IMR-90 (cell line): ENCODE results near the gene PDZD8. TPM values are rescaled to one million over a fixed set of nuclear protein-coding genes. Genes with fewer than 3 reads are reported as not detected.

Experiments
- ATAC-seq: fragments of 200-7000 bp; cut with Tn5 transposase; 2 replicates; pipeline ENCODE4 v1.9.1; 2020; ENCODE audit warnings: low read depth, mild to moderate bottlenecking, moderate library complexity
- Bru-seq: library from RNA; stranded (reverse); fragments of 400-500 nt; gene quantifications from one replicate; lab custom pipeline; 2021; lab: Mats Ljungman, UMichigan
- BruChase-seq, 2 experiments: library from RNA; stranded (reverse); fragments of 400-500 nt; gene quantifications; one replicate each; lab custom pipeline; 2021; lab: Mats Ljungman, UMichigan
- BruUV-seq: library from RNA; stranded (reverse); fragments of 400-500 nt; replicated peaks from 2 replicates; lab custom pipeline; 2021; lab: Mats Ljungman, UMichigan
- CTCF ChIA-PET: fragments of 300-600 bp; formaldehyde crosslinking; extraction: SDS; loops from one replicate; lab custom pipeline; 2021; ENCODE audit warnings: antibody characterized with exemption; lab: Yijun Ruan, JAX
- POLR2A ChIA-PET: fragments of 300-600 bp; sonication (Branson Sonifier 250); formaldehyde crosslinking; loops from one replicate; lab custom pipeline; 2022; ENCODE audit warnings: antibody characterized with exemption; ENCODE audit not compliant: unreplicated experiment; lab: Charles Lee
- DNase-seq: peaks from one replicate; pipeline ENCODE4 v3.0.0; 2013
- H2AFZ ChIP-seq: replicated peaks from 2 replicates; pipeline ENCODE3; 2013; ENCODE audit warnings: low read length, mild to moderate bottlenecking; ENCODE audit not compliant: poor library complexity
- H2AK5ac ChIP-seq: 2 replicates; pipeline ENCODE4 v1.6.1; 2013; ENCODE audit warnings: low read depth, low read length, inconsistent platforms
- H2AK9ac ChIP-seq: replicated peaks from 2 replicates; pipeline ENCODE3; 2013; ENCODE audit warnings: mild to moderate bottlenecking, low read depth, low read length, moderate library complexity; ENCODE audit not compliant: poor library complexity
- H2BK120ac ChIP-seq: 2 replicates; pipeline ENCODE4 v1.6.1; 2013; ENCODE audit warnings: low read depth, low read length, inconsistent platforms
- H2BK15ac ChIP-seq: 3 replicates; pipeline ENCODE4 v1.6.1; 2013; ENCODE audit warnings: low read depth, low read length, inconsistent platforms
- H2BK20ac ChIP-seq: 2 replicates; pipeline ENCODE4 v1.6.1; 2013; ENCODE audit warnings: low read depth, mild to moderate bottlenecking, inconsistent platforms, low read length, moderate library complexity
- H2BK5ac ChIP-seq: 2 replicates; pipeline ENCODE4 v1.6.1; 2013; ENCODE audit warnings: mild to moderate bottlenecking, low read depth, low read length, inconsistent platforms; ENCODE audit not compliant: poor library complexity, severe bottlenecking
- H3K14ac ChIP-seq: replicated peaks from 2 replicates; pipeline ENCODE4 v1.6.1; 2013; ENCODE audit warnings: low read depth, low read length, inconsistent platforms
- H3K18ac ChIP-seq: 2 replicates; pipeline ENCODE4 v1.6.1; 2013; ENCODE audit warnings: low read depth, low read length, control low read depth
- H3K23ac ChIP-seq: 2 replicates; pipeline ENCODE4 v1.6.1; 2013; ENCODE audit warnings: low read depth, low read length, inconsistent platforms
- H3K27ac ChIP-seq: 2 replicates; pipeline ENCODE4 v1.5.1; 2013; ENCODE audit warnings: mild to moderate bottlenecking, control low read depth, low read length; ENCODE audit not compliant: insufficient read depth
- H3K27me3 ChIP-seq: 2 replicates; pipeline ENCODE4 v1.6.1; 2013; ENCODE audit warnings: low read length; ENCODE audit not compliant: control insufficient read depth, insufficient read depth
- H3K36me3 ChIP-seq: 2 replicates; pipeline ENCODE4 v1.6.1; 2013; ENCODE audit warnings: low read length, mixed read lengths; ENCODE audit not compliant: control insufficient read depth, insufficient read depth
- H3K4ac ChIP-seq: 2 replicates; pipeline ENCODE4 v1.6.1; 2013; ENCODE audit warnings: low read depth, low read length, inconsistent platforms
- H3K4me1 ChIP-seq: 2 replicates; pipeline ENCODE4 v1.6.1; 2013; ENCODE audit warnings: low read length, mixed read lengths; ENCODE audit not compliant: control insufficient read depth, insufficient read depth
- H3K4me2 ChIP-seq: 2 replicates; pipeline ENCODE4 v1.6.1; 2013; ENCODE audit warnings: low read depth, mild to moderate bottlenecking, control low read depth, low read length, moderate library complexity
- H3K4me3 ChIP-seq: 2 replicates; pipeline ENCODE4 v1.5.1; 2013; ENCODE audit warnings: low read depth, mild to moderate bottlenecking, control low read depth, low read length, moderate library complexity; ENCODE audit not compliant: insufficient read depth
- H3K56ac ChIP-seq: 2 replicates; pipeline ENCODE4 v1.6.1; 2013; ENCODE audit warnings: low read length, inconsistent platforms; ENCODE audit not compliant: insufficient read depth; ENCODE audit errors: extremely low read depth
- H3K79me1 ChIP-seq, 2 experiments: 2 replicates each; pipeline ENCODE4 v1.6.1; 2013; ENCODE audit warnings: low read length in 2 of 2, inconsistent platforms in 1 of 2, low read depth in 1 of 2
- H3K9ac ChIP-seq: 2 replicates; pipeline ENCODE4 v1.6.1; 2013; ENCODE audit warnings: low read depth, low read length, control low read depth
- H3K9me1 ChIP-seq: 2 replicates; pipeline ENCODE4 v1.6.1; 2013; ENCODE audit warnings: low read length, inconsistent platforms; ENCODE audit not compliant: insufficient read depth
- H3K9me3 ChIP-seq: 2 replicates; pipeline ENCODE4 v1.6.1; 2013; ENCODE audit warnings: low read length; ENCODE audit not compliant: control insufficient read depth, insufficient read depth
- H4K20me1 ChIP-seq: 2 replicates; pipeline ENCODE4 v1.6.1; 2013; ENCODE audit warnings: low read length, inconsistent platforms; ENCODE audit not compliant: insufficient read depth
- H4K5ac ChIP-seq: 2 replicates; pipeline ENCODE4 v1.6.1; 2013; ENCODE audit warnings: mild to moderate bottlenecking, low read depth, low read length, control low read depth
- H4K8ac ChIP-seq, 2 experiments: 2 replicates each; pipeline ENCODE4 v1.6.1; 2013; ENCODE audit warnings: low read depth in 2 of 2, low read length in 2 of 2, control low read depth in 1 of 2, inconsistent platforms in 1 of 2
- H4K91ac ChIP-seq: 2 replicates; pipeline ENCODE4 v1.6.1; 2013; ENCODE audit warnings: low read depth, low read length, inconsistent platforms; ENCODE audit not compliant: insufficient read depth
- CEBPB ChIP-seq: IDR thresholded peaks from 2 replicates; pipeline ENCODE4 v1.6.1; 2012; ENCODE audit warnings: low read depth, low read length, improper control_type of control experiment
- CHD1 ChIP-seq: IDR thresholded peaks from 2 replicates; pipeline ENCODE4 v1.6.1; 2012; ENCODE audit warnings: low read depth, low read length, improper control_type of control experiment
- FOS ChIP-seq: fragments of 150-350 bp; IDR thresholded peaks from 2 replicates; pipeline ENCODE4 v1.6.1; 2016; ENCODE audit warnings: low read depth, low read length
- POLR2A ChIP-seq: IDR thresholded peaks from 2 replicates; pipeline ENCODE4 v1.6.1; 2012; ENCODE audit warnings: mild to moderate bottlenecking, low read depth, low read length
- RAD21 ChIP-seq: IDR thresholded peaks from 2 replicates; pipeline ENCODE4 v1.6.1; 2012; ENCODE audit warnings: low read length, improper control_type of control experiment
- RCOR1 ChIP-seq: IDR thresholded peaks from 2 replicates; pipeline ENCODE4 v1.6.1; 2012; ENCODE audit warnings: mild to moderate bottlenecking, low read length, improper control_type of control experiment; ENCODE audit not compliant: insufficient replicate concordance
- SMC3 ChIP-seq: fragments of 150-350 bp; IDR thresholded peaks from 2 replicates; pipeline ENCODE4 v1.6.1; 2016; ENCODE audit warnings: low read depth, mild to moderate bottlenecking, antibody characterized with exemption, low read length, moderate library complexity
- WGBS, 2 experiments: methylation state at CpG; one replicate each; pipeline versions ENCODE4 v1.1.5 to v1.1.7; 2013; ENCODE audit warnings: missing lambda C conversion rate in 2 of 2; ENCODE audit not compliant: insufficient read length in 1 of 2; ENCODE audit errors: extremely low coverage in 2 of 2; 5-methylcytosine and 5-hydroxymethylcytosine counted together
- dilution Hi-C: fragments of 300-500 bp; cut with HindIII; formaldehyde crosslinking; loops from one replicate; pipeline ENCODE4 v1.14.3; 2018; ENCODE audit warnings: low sequenced_read_pairs; ENCODE audit not compliant: unreplicated experiment
- in situ Hi-C: fragments of 300-500 bp; cut with MboI; formaldehyde crosslinking; loops from 3 replicates; pipeline ENCODE4 v1.14.3; 2019; ENCODE audit warnings: low sequenced_read_pairs, inconsistent platforms, mixed read lengths
- intact Hi-C: fragments of 100-400 bp; cut with micrococcal nuclease; formaldehyde crosslinking; loops from 2 replicates; pipeline ENCODE4 v1.10.0; 2022
- long read RNA-seq: library from polyadenylated mRNA; unstranded; transcript quantifications from one replicate; pipeline ENCODE4 v2.0.0, GENCODE V29; 2021; ENCODE audit not compliant: unreplicated experiment
- polyA plus RNA-seq, 3 experiments: library from polyadenylated mRNA; depleted of rRNA; stranded (reverse); fragments of >200 nt; gene quantifications; 2 replicates each; pipeline ENCODE4 v1.2.3, GENCODE V29; 2012; ENCODE audit warnings: low replicate concordance in 1 of 3
- total RNA-seq: library from RNA; depleted of rRNA; stranded (reverse); fragments of >200 nt; gene quantifications from 2 replicates; pipeline ENCODE4 v1.2.3, GENCODE V29; 2012; rRNA removed
- TF ChIP-seq, protein P1 (sequence below): conservative IDR thresholded peaks from 2 replicates; pipeline ENCODE4 v1.5.1; 2012; ENCODE audit warnings: mild to moderate bottlenecking, low read depth, low read length, improper control_type of control experiment

PDZD8 gene, protein sequence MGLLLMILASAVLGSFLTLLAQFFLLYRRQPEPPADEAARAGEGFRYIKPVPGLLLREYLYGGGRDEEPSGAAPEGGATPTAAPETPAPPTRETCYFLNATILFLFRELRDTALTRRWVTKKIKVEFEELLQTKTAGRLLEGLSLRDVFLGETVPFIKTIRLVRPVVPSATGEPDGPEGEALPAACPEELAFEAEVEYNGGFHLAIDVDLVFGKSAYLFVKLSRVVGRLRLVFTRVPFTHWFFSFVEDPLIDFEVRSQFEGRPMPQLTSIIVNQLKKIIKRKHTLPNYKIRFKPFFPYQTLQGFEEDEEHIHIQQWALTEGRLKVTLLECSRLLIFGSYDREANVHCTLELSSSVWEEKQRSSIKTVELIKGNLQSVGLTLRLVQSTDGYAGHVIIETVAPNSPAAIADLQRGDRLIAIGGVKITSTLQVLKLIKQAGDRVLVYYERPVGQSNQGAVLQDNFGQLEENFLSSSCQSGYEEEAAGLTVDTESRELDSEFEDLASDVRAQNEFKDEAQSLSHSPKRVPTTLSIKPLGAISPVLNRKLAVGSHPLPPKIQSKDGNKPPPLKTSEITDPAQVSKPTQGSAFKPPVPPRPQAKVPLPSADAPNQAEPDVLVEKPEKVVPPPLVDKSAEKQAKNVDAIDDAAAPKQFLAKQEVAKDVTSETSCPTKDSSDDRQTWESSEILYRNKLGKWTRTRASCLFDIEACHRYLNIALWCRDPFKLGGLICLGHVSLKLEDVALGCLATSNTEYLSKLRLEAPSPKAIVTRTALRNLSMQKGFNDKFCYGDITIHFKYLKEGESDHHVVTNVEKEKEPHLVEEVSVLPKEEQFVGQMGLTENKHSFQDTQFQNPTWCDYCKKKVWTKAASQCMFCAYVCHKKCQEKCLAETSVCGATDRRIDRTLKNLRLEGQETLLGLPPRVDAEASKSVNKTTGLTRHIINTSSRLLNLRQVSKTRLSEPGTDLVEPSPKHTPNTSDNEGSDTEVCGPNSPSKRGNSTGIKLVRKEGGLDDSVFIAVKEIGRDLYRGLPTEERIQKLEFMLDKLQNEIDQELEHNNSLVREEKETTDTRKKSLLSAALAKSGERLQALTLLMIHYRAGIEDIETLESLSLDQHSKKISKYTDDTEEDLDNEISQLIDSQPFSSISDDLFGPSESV
- total RNA-seq (20.4 and 22.5 TPM in 2 replicates), polyA plus RNA-seq (2012; rRNA removed) (11.3 and 11.7 TPM in 2 replicates), Bru-seq, nascent RNA (percentile 81 among the genes with signal in this experiment), BruChase-seq, experiment 1, labeled RNA remaining after a 6-hour chase (percentile 71 among the genes with signal in this experiment), BruChase-seq, experiment 2, labeled RNA remaining after a 2-hour chase (percentile 77 among the genes with signal in this experiment)
- polyA plus RNA-seq (2012; cell fraction: cytosol; rRNA removed): 1.9 and 3.0 TPM in 2 replicates
- polyA plus RNA-seq (2012; cell fraction: nucleus; rRNA removed; ENCODE audit: low replicate concordance): 0.95 and 4.9 TPM in 2 replicates
- long read RNA-seq, full-length matches to known transcripts: 33 of 42 reads
- long read RNA-seq, partial matches to known transcripts: 0 of 42 reads
- long read RNA-seq, other reads (novel, unspliced or antisense): 9 of 42 reads

DNA sequence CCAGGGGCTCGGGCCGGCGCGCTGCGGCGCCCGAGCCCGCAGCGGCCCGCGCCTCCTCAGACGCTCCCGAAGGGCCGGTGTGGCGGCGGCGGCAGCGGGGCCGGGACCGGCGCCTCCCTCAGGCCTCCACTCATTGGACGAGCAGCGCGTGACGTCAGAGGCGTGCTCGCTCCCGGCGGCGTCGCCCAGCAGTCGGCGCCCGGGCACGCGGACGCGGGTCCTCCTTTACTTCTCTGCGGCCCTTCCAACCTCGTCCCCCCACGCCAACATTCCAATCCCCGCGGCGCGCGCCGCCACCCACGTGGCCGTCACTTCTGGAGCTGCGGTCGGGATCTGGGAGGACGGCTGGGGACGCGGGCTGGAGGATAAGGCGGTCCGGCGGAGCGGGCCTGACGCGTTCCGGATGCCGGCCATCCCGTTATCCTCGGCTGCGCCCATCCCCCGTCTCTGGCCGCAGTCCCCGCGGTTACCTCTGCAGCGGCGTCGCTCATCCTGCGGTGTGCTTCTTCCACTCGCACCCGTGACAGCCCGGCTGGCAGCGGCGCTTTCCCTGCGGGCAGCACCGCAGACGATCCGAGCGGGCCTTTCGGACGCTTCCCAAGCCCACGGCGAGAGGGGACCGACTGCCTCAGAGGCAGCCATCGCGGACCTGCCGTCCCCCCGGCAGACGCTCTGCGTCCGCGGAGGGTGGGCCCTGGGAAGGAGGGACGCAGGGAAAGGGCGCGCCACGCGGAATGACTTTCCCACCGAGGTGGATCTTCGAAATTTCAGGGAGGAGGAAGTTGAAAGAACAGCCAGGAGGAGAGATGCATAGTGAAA, at the start of gene PDZD8:
TSS of gene PDZD8 (minus strand) at position 81 of the 819 bp plus-strand sequence. CDS start 213 bp downstream, outside the sequence.
- peak within 1 kb of the TSS; percentile 96 for H3K4me3 ChIP-seq
- TF ChIP-seq SMC3: no peak
- TF ChIP-seq FOS: no peak
- TF ChIP-seq RAD21: no peak
- TF ChIP-seq RCOR1: no peak
- no peak for TF ChIP-seq CHD1
- TF ChIP-seq CEBPB: no peak
- TF ChIP-seq POLR2A: peak; percentile 90
- TF ChIP-seq, protein P1, sequence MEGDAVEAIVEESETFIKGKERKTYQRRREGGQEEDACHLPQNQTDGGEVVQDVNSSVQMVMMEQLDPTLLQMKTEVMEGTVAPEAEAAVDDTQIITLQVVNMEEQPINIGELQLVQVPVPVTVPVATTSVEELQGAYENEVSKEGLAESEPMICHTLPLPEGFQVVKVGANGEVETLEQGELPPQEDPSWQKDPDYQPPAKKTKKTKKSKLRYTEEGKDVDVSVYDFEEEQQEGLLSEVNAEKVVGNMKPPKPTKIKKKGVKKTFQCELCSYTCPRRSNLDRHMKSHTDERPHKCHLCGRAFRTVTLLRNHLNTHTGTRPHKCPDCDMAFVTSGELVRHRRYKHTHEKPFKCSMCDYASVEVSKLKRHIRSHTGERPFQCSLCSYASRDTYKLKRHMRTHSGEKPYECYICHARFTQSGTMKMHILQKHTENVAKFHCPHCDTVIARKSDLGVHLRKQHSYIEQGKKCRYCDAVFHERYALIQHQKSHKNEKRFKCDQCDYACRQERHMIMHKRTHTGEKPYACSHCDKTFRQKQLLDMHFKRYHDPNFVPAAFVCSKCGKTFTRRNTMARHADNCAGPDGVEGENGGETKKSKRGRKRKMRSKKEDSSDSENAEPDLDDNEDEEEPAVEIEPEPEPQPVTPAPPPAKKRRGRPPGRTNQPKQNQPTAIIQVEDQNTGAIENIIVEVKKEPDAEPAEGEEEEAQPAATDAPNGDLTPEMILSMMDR: 0 out of 2 replicates have a peak, but pooled peaks have one; percentile 0

More for the DNA sequence above, at the start of gene PDZD8:
- Histone ChIP-seq H3K9me1 (peaks cover 3% of the 10 kb centered on the region; the same call in 1 of the 2 replicates), H2BK120ac (peak within 1 kb of the TSS; percentile 78; the same call in 1 of the 2 replicates), H3K27ac (peak within 1 kb of the TSS; percentile 89), H3K4me2 (peak within 1 kb of the TSS; percentile 92), H3K9ac (peak within 1 kb of the TSS; percentile 89), H4K20me1 (peaks cover 39% of the 10 kb centered on the region), H3K36me3 (no peaks in the 10 kb centered on the region), H2BK5ac (peak within 1 kb of the TSS; percentile 91), H2BK20ac (no peak within 1 kb of the TSS), H3K27me3 (peaks cover 14% of the 10 kb centered on the region), H3K4ac (peak within 1 kb of the TSS; percentile 90), H2AK5ac (peak within 1 kb of the TSS; percentile 20; the same call in 1 of the 2 replicates), H2AFZ (peak within 1 kb of the TSS; percentile 100), H4K8ac (peak within 1 kb of the TSS; percentile 88 to 92; a peak in 3 of 4 replicates), H3K14ac (peak within 1 kb of the TSS; percentile 72), H4K91ac (peak within 1 kb of the TSS; percentile 86), H4K5ac (peak within 1 kb of the TSS; percentile 87), H3K4me1 (no peaks in the 10 kb centered on the region; the same call in 1 of the 2 replicates), H2AK9ac (peak within 1 kb of the TSS; percentile 92), H3K56ac (peak within 1 kb of the TSS; percentile 59; the same call in 1 of the 2 replicates), H3K23ac (peak within 1 kb of the TSS; percentile 82), H3K9me3 (no peaks in the 10 kb centered on the region), H3K18ac (peak within 1 kb of the TSS; percentile 82; the same call in 1 of the 2 replicates), H2BK15ac (no peak within 1 kb of the TSS; the same call in 2 of the 3 replicates), H3K79me1 (peaks cover 0 to 35% of the 10 kb centered on the region in 2 experiments; a peak in 3 of 4 replicates)
- WGBS, 2 experiments: 0% methylated on average over 51 of the region's 103 CpGs; no CpG with 5 or more reads in 1 of the 2 experiments
- intact Hi-C loops (loop anchor here (2.0 kb wide), 1 partner anchor 159 kb away; no protein-coding TSS in a partner anchor), in situ Hi-C loops (no loop called here), dilution Hi-C loops (no loop called here)
- CTCF ChIA-PET: no interaction called here
- BruUV-seq: no TSS peak
- POLR2A ChIA-PET: no interaction called here
- DNase-seq: peak; percentile 90
- peak; percentile 90 for ATAC-seq
